ENCODE data around the gene TAS1R3.

Gene TAS1R3

DNA sequence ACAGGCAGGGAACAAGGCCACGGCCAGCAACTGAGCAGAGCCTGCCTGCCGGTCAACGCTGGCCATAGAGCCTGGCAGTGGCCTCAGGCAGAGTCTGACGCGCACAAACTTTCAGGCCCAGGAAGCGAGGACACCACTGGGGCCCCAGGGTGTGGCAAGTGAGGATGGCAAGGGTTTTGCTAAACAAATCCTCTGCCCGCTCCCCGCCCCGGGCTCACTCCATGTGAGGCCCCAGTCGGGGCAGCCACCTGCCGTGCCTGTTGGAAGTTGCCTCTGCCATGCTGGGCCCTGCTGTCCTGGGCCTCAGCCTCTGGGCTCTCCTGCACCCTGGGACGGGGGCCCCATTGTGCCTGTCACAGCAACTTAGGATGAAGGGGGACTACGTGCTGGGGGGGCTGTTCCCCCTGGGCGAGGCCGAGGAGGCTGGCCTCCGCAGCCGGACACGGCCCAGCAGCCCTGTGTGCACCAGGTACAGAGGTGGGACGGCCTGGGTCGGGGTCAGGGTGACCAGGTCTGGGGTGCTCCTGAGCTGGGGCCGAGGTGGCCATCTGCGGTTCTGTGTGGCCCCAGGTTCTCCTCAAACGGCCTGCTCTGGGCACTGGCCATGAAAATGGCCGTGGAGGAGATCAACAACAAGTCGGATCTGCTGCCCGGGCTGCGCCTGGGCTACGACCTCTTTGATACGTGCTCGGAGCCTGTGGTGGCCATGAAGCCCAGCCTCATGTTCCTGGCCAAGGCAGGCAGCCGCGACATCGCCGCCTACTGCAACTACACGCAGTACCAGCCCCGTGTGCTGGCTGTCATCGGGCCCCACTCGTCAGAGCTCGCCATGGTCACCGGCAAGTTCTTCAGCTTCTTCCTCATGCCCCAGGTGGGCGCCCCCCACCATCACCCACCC is at the start of gene TAS1R3:
Gene TAS1R3, plus strand, starts transcription at position 213 of the 898 bp plus-strand sequence. Its CDS starts 66 bp downstream, at position 279.
- no peak for DNase-seq

DNA sequence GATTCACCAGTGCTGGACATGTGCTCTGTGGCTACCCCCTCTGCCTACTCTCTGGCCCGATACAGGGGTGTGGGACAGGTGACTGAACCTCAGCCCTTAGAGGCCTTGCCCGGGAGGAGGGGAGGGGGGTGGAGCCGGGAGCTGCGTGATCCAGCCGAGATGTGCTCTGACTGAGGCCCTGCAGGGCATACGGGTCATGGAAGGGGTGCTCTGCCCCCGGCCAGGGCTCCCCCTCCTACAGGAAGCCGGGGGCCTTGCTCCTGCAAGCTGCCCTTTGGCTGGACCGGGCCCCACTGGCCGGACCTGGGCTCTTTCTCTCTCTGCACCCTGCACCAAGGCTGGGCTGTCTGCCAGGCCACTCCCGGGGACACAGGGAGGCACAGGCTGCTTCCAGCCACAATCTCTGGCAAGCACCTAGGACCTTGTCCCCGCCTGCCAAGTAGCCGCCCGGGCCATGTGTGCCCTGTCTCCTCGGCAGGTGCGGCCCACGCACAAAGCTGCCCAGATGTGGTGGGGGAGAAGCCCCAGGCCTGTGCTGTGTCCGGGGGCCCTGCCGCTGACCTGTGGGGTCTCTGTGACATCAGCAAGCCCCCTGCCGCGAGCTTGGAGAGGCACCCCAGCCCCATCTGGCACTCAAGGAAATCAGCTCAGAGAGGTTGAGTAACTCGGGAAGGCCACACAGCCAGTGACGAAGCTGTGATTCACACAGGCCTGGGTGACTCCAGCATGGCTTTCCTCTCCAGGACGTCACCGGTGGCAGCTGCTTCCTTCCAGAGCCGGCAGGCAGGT is 49.4 kb upstream of the TAS1R3 start:
- no peak for DNase-seq

DNA sequence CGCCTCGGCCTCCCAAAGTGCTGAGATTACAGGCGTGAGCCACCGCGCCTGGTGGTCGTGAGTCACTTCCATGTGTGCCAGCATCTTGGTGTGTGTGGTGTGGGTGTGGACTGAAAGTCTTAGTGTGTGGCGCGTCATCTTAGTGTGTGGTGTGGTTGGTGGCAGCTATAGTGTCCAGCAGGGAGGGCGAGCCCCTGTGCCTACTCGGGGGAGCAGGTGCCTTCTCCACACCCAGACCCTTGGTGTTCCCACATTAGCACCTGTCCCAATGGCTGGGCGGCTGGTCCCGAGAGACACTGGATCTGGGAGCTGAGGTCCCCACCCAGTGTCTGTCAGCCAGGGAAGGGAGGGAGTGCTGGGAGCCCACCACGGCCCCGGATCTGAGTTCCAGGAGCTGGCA is 48.1 kb upstream of the TAS1R3 start:
- DNase-seq = no peak

DNA sequence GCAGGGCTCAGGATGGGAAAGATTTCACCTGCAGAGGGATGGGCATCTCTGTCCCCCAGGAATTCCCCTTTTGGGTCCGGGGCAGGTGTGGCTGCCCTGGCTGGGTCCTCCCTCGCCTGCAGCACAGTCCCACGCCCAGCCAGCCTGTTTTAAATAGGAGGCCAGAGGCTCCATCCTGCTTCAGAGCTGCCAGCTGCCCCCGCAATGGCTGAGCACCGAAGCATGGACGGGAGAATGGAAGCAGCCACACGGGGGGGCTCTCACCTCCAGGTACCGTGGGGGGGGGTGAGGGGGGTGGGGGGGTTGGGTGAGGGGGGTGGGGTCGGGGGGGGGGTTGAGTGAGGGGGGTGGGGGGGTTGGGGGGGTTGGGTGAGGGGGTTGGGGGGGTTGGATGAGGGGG is 47.3 kb upstream of the TAS1R3 start:
- peak; percentile 39 for DNase-seq

DNA sequence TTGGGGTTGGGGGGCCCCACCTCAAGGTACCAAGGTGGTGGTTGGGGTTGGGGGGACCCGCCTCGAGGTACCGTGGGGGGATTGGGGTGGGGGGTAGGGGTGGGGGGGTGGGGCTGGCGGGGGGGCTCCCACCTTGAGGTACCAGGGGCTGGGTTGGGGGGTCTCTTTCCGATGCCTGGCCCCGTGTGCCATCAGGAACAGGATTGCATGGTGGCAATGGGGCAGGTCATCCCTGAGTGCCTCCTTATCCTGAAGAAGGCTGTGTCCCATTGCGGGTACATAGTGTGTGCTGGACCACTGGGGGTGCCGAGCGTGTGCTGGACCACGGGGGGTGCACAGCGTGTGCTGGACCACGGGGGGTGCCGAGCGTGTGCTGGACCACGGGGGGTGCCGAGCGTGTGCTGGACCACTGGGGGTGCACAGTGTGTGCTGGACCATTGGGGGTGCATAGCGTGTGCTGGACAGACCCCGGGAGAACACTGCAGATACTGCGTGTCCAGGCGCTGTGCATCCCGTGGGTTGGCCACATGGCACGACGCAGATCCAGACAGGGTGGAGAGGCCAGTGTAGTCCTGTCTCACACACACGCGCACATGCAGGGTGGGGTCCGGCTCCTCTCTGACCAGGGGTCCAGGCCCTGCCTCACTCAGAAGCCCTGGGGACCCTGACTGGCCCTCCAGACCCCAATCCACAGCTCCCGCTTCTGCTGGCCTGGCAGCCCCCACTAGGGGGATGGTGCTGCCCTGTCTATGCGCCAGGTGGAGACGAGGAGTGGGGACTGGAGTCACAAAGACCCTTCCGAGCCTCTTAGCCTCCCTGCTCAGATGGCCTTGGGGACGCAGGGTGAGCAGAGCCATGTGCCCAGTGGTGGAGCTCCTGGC is 46.6 kb upstream of the TAS1R3 start:
- DNase-seq = no peak

DNA sequence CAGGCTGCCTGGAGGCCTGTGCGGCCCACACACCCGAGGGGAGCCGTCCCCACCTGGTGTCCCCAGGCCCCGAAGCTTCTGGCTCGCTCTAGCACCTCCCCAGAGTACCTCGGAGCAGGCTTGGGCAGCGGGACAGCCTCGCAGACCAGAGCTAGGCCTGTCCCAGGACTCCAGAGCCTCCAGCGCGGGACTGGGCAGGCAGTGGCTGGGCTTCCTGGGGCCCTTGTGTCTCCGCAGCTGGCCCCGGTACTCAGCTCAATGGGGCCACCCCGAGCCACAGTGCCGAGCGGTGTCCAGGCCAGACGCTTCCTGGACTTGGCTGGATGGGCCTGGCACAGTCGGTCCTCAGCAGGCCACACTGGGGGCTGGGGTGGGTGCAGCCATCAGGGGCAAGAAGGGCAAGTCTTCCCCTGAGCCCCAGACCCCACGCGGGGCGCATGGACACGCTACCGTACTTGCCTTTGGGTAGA is 45.9 kb upstream of the TAS1R3 start:
- no peak for DNase-seq

DNA sequence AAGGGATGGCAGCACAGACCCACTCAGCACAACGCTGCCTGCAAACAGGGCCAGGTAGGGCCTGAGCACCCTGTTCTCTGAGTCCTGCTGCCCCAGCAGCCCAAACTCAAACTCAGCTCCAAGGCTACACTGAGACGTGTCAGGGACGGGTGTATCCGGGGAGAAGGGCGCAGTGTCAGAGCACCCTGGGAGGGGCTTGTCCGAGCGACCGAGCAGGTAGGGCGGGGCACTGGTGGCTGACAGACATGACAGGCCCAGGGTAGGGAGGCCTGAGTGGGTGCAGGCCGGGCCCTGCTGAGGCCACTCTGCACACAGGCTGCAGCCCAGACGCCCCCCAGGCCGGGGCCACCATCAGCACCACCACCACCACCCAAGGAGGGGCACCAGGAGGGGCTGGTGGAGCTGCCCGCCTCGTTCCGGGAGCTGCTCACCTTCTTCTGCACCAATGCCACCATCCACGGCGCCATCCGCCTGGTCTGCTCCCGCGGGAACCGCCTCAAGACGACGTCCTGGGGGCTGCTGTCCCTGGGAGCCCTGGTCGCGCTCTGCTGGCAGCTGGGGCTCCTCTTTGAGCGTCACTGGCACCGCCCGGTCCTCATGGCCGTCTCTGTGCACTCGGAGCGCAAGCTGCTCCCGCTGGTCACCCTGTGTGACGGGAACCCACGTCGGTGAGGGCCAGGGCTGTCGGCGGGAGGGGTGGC is 45.3 kb upstream of the TAS1R3 start:
- DNase-seq = no peak

DNA sequence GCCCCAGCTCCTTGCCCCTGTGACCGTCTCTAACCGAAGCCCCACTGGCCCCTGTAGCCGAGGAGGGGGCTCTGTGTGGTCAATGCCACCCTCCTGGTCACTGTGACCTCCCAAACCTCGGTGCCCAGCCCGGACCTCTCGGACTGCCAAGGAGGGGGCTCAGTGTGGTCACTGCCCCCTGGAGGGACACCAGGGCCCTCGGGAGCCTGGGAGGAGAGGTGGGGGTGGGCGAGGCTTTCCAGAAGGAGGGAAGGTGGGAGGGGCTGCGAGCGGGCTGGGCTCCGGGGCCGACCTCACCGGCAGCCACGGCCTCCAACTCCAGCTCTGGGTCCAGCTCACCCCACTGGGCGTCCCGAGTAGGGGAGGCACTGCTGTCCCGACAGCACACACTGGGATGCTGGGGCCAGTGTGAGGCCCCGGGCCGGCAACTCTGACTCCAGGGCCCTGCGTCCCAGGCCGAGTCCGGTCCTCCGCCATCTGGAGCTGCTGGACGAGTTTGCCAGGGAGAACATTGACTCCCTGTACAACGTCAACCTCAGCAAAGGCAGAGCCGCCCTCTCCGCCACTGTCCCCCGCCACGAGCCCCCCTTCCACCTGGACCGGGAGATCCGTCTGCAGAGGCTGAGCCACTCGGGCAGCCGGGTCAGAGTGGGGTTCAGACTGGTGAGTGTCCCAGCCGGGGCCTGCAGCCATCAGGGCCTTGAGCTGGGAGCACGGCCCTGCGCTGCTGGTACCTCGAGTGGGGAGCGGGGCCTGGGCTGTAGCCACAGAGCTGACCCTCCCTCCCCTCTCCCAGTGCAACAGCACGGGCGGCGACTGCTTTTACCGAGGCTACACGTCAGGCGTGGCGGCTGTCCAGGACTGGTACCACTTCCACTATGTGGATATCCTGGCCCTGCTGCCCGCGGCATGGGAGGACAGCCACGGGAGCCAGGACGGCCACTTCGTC is 44.5 kb upstream of the TAS1R3 start:
- no peak for DNase-seq

DNA sequence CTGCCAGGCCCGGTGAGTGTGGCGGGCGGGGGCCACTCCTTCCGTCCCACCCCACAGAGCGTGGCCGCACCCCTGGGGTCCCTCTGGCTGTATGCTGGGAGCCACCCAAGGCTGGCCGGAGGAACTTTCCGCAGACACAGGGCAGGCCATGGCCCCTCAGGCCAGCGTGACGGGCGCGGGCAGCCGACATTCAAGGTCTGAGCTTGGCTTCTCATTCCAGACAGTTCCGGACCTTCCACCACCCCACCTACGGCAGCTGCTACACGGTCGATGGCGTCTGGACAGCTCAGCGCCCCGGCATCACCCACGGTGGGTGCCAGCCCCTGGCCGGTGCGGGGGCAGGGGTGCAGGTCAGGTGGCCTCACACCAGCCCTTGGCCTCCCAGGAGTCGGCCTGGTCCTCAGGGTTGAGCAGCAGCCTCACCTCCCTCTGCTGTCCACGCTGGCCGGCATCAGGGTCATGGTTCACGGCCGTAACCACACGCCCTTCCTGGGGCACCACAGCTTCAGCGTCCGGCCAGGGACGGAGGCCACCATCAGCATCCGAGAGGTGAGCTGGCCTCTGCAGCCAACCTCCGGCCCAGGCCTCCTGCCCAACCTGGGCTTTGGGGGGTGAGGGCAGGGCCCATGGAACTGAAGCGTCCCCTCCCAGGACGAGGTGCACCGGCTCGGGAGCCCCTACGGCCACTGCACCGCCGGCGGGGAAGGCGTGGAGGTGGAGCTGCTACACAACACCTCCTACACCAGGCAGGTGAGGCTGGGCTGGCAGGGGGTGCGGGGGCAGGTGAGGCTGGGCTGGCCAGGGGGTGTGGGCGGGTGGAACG is 43.6 kb upstream of the TAS1R3 start:
- peak; percentile 47 for DNase-seq

DNA sequence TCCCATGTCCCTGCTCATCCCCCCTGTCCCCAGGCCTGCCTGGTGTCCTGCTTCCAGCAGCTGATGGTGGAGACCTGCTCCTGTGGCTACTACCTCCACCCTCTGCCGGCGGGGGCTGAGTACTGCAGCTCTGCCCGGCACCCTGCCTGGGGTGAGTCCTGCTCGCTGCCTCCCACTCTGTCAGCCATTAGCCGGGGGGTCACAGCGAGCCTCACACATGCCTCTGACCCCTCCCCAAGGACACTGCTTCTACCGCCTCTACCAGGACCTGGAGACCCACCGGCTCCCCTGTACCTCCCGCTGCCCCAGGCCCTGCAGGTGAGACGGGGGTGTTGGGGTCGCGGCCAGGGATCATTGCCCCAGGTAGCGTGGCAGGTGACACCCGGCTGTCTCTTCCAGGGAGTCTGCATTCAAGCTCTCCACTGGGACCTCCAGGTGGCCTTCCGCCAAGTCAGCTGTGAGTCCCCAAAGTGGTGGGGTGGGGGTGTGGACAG is 40.8 kb upstream of the TAS1R3 start:
- DNase-seq = peak; percentile 56

DNA sequence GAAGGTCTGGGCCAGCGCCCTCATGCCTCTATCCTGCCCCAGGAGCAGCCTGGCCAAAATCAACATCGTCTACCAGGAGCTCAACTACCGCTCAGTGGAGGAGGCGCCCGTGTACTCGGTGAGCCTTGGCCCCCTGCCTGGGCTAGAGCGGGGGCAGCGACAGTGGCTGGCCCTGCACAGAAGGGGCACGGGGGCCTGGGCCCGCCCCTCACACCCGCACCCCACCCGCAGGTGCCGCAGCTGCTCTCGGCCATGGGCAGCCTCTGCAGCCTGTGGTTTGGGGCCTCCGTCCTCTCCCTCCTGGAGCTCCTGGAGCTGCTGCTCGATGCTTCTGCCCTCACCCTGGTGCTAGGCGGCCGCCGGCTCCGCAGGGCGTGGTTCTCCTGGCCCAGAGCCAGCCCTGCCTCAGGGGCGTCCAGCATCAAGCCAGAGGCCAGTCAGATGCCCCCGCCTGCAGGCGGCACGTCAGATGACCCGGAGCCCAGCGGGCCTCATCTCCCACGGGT is 40.0 kb upstream of the TAS1R3 start:
- DNase-seq = peak; percentile 66

DNA sequence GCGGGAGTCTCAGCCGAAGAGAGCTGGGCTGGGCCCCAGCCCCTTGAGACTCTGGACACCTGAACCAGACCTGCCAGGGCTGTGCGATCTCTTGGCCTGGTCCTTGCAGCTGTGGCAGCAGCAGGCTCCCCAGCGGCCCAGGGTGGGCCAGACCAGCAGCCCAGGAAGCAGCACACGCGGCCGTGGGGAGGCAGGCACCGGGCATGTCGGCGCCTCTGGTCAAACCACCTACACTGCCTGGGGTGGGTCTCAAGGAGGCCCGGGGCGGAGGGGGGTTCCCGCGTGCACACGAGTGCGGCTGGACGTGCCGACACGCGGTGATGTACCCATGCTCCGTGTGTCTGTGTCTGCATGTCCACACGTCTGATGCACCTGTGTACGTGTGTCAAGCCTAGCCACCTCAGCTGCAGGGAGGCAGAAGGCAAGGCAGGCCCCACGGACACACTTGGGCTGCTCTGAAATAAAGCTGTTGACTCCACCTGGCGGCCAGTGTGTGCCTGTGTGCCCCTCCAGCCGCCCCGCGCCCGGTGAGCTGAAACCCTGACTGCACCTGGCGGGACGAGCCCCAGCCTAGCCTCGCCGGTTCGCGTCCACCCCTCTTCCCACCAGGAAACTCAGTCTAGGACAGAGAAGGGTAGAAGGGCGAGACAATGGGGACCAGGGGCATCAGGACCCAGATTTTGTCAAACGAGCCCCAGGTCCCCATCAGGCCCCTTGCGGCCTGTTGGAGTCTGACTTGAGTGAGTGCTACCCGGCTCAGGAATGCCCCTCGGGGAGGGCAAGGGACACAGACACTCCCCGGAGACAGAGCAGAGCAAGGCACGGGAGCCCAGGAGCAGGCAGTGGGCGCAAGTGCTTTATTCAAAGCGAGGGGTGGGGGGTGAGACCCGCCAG is 39.3 kb upstream of the TAS1R3 start:
- DNase-seq = peak; percentile 80

DNA sequence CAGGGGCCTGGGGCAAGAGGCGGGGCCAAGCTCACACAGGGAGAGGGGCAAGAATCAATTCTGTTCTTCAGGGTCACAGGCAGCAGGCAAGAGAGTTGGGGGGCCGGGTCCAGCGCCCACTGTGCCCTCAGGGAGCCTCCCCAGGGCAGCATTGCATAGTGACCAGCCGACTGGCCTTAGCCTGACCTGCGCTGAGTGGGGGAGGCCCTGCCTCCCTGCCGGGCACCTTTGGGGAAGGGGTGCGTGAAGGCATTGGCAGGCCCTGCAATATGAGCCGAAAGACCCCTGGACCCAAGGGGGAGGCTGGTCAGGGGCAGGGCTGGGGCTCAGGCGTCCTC is 38.7 kb upstream of the TAS1R3 start:
- DNase-seq = no peak

DNA sequence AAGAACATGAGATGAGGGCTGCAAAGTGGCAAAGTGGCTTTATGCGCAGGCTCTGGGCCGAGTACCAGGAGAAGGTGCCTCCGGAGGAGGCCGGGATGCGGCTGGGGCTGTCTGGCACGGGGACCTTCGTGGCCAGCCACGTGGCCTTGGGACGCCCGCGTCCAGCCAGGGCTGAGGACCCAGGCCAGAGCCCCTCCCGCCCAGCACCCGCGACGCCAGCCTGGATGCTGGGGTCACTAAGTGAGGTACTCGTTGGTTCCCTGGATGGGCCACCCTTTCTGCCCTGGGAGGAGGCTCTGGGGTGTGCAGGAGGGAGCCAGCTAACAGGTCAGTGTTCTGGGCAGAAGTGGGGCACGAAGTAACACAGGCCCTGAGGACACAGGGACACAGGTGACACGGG is 38.2 kb upstream of the TAS1R3 start:
- DNase-seq = no peak

DNA sequence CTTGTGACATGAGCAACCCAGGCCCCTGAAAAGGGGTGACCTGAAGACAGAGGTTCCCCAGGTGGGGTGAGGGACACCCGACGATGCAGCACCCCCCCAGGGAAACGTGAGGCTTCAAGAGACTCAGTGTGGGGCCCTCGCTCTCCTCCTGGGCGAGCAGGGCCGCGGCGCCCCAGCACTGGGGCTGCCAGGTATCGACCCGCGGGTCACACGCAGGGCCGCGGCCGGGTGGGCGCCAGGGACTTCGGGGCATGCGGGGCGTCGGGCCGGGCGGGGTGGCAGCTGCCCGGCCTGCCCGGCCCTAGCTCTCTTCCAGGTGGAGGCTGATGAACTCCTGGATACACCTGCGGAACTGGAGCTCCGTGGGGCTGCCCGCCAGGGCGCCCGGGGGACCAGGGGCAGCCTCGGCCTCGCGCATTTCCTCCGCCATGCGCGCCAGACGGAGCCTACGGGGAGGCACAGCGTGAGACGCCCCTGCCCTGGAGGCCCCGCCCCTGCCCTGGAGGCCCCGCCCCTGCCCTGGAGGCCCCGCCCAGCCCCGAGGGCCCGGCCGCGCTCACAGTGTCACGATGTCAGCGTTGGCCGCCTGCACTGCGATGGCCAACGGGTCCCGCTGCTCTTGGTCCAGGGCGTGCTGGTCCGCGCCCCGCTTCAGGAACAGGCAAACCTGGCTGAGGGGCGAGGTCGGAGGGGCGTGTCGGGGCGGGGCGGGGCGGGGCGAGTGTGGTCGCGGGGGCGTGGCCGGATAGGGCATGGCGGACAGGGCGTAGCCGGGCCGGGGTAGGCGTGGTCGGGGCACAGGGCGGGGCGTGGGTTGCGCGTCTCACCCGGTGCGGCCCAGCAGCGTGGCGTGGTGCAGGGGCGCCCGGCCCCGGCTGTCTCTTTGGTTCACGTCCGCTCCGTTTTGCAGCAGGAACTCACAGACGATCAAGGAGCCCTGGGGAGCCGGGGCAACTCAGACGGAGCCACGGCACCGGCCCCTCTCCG is 37.5 kb upstream of the TAS1R3 start:
- no peak for DNase-seq

DNA sequence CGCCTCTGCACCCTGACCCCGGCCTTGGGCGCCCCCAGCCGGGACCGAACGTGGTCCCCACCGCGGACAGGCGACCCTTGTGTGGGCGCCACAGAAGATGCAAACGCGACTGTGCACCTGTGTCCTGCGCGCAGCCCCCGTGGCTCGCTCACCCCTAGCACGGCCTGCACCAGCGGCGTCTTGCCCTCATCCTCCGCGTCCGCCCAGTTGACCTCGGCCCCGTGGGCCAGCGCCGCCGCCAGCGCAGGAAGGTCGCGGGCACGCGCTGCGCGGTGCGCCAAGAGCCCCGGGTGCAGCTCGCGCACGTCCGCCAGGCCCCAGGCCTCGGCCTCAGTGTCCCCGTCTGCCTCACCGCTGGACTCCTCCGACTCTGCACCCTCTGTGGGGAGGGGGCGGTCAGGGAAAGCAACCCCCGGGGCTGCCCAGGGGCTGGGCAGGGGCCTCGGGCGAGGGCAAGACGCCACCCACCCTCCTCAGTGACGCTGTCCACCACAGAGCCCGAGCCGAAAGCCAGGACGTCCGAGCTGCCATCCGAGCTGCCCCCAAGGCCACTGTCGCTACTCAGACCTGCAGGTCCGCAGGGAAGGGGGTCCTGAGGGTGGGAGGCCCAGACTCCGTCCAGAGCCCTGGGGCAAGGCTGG is 36.7 kb upstream of the TAS1R3 start:
- no peak for DNase-seq
